ENCODE results near the gene OVCA2.

- no peak for TF ChIP-seq CTCF (IDR thresholded peaks at IDR 0.05)
- TF ChIP-seq POLR2AphosphoS5 (IDR thresholded peaks at IDR 0.05): no peak
- TF ChIP-seq EP300 (IDR thresholded peaks at IDR 0.05): no peak
Observed at GRCh38 chr17:2071024-2071385, 29.2 kb downstream of the OVCA2 start.

Data from suprapubic skin (tissue), 4 donors.